Renal cortex interstitium (tissue), 11 donors: Measurements from ENCODE around the gene MRPS18B. TPM values are rescaled to one million over a fixed set of nuclear protein-coding genes. Genes with fewer than 3 reads are reported as not detected.

Source experiments
- DNase-seq, 11 donors: peaks; one replicate each; pipeline ENCODE4 v3.0.0-alpha.2; 2013; ENCODE audit warnings: low read depth in 9 of 11, low spot score in 4 of 11; ENCODE audit errors: extremely low read depth in 1 of 11
- polyA plus RNA-seq, 3 donors: library from polyadenylated mRNA; unstranded; fragments of 120-200 nt; gene quantifications; one replicate each; pipeline ENCODE4 v1.2.1, GENCODE V29; 2013; ENCODE audit not compliant: insufficient read length in 3 of 3

MRPS18B gene
- polyA plus RNA-seq, 3 donors: 60.6 to 67.9 (median 62.2) TPM

GRCh38 chr6:30598912-30599624 lies 18.6 kb upstream of the MRPS18B start:
- no peak for DNase-seq

- no peak for DNase-seq
Measured at GRCh38 chr6:30599625-30600324, 17.9 kb upstream of the MRPS18B start.

DNA sequence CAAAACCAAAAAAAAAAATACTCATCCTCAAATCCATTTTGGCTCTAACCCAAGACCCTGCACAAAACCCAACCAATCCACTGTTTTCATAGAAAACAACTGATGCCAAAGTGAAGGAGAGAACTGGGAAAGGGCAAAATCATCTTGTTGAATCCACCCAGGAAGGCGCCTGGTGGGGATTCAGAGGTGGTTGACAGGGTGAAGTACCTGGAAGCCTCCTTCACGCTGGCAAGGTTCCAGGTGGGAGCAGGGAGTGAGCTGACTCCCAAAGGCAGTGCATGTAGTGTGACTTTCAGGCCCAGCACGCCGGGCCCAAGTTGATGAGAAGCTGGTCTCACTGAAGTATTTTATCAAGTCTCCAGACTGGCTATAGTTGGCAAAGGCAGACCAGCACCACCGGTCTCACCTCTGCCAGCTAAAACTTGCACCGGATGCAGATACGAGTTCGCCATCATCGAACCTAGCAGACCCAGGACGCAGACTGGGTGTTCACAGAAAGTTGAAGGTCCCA lies 17.1 kb upstream of the MRPS18B start:
- DNase-seq: no peak

DNA sequence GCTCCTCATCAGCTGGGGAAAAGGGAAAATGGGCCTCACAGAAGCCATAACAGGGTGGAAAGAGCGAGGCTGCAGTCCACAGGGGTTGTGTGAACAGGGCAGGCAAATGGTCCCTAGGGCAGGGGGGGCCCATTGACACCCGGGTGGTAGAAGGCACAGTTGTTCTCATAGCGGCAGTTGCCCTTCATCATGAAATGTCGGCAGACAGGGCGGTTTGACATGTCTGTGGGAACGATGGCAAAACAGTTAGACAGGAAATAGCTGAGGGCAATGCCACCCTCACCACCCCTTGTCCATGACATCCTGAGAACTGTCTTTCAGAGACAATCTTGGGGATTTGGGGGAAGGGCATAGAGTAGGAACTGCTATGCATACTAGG lies 16.2 kb upstream of the MRPS18B start:
- DNase-seq: no peak

DNA sequence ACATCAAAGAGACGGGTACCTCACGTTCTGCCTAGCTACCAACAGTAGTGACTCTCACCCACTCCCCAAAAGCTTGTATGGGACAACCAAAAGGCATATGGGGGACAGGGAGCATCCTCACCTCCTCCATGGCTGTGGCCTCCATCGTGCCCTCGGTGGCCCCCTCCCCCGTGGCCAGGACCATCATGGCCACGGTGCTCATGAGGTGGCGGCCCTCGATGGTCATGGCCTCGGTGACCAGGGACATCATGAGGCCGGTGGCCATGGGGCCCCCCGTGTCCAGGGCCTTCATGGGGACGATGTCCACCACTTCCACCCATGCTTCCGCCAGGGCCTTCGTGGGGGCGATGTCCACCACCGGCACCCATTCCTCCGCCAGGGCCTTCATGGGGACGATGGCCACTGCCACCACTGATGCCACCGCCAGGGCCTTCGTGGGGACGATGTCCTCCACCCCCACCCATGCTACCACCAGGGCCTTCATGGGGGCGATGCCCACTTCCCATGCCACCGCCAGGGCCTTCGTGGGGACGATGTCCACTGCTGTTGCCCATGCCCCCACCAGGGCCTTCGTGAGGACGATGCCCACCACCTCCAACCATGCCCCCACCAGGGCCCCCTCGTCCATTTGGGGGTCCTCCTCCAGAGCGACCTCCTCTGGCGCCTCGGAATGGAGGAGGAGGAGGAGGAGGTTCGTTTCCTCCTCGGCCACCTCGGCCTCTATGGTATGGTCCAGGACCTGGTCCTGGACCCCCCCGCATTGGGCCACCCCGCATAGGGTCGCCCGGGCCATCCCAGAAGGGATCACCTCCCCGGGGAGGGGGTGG lies 15.6 kb upstream of the MRPS18B start:
- no peak for DNase-seq

DNA sequence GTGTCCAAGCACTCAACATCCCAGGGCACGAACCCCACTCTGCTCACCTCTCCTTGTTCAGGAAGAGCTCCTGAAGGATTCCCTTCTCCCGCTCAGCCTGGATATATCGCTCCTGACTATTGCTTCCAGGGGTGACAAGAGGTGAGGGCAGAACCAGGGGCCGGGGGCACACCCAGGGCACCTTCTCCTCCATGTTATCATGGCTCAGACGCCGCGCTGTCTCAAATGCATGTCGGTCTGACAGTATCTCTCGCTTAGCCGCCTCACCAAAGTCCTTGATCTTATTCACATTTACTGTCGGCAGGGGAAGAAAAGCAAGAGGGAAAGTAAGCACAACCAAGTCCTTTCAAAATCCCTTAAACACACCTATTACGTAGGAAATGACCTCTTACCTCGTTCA lies 13.7 kb upstream of the MRPS18B start:
- no peak for DNase-seq

DNA sequence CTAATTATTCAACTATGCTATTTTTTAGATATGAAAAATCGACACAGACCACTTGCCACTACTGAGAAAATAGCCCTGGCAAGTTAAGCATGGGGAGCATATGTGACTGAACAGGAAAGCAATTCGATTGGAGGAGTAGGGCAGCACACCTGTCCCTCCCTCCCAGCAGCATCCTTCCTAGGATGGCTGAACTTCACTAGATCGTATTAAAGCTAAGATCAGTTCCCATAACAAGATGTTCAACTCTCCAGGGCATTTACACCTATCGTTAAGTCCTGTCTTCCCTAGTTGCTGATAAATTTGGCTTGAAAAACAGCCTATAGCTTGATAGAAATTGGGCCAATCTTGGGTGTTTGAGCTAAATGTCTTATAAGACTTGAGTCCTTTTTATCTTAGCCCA lies 7.6 kb upstream of the MRPS18B start:
- DNase-seq: no peak

DNA sequence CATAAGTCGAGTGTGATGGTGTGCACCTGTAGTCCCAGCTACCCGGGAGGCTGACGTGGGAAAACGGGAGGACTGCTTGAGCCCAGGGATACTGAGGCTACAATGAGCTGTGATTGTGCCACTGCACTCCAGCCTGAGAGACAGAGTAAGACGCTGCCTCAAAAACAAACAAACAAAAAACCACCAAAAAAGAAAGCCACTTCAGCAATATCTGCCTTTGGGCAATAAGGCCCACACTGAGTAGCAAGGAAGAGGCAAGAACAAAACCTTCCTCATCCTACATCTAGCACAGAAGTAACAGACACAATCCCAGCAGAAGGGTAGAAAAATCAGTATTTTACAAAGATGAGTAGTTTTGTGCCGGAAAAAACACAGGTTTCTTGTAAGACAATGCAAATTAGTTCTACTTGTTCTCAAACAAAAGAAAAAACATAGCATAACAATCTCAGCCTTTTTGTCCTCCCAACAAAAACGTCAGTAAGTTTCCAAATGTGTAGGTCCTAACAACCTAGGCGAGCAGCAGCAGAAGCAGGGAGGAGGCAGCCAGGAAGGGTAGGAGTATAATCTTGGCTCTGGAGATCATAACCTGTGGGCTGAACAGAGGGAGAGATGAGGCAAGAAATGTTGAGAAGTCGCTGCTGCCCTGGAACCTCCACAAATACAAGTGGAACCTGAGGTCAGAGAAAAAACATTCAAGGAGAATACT lies 6.3 kb upstream of the MRPS18B start:
- DNase-seq: no peak

GRCh38 chr6:30611856-30612194 lies 5.8 kb upstream of the MRPS18B start:
- no peak for DNase-seq

DNA sequence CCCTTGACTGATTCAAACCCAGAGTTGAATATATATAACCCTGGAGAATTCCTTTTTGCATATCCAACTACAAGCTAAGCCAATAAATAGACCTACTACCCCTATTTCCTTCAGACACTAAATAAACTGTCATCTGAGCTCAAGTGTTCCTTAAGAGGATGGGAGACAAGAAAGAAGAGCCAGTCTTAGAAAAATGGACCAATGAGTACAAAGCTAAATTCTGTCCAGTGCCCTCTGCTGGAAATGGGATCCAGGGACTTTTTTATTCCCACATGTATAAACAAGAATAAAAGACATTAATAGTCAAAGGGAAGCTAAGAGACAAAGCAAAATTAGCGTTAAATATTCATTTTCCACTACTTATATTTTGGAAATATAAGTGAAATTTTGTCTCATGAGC lies 5.4 kb upstream of the MRPS18B start:
- no peak for DNase-seq

DNA sequence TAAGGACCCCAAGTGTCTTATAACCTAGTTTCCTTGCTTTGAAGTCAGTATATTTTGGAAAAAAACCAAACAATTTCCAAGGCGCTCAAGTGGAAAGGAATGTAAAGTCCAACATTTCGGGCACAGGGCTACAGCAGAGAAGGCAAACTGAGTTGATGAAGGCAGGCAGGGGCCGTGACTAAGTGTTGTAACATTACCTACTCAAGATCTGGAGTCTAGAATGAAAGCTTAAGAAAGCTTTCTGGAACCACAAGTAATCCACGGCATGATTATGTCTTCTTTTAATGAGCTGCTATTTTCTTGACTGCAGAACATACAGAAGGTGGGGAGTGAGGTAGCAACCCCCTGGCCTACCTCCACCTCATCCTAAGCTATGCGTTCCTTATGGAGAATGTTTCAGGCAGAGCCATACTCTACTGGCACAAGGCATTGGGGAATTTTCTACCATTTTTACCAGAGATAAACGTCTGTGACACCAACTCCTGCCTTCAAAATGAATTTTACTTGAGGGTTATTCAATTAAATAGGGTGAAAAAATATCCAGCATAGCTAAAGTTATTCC lies 4.9 kb upstream of the MRPS18B start:
- peak in 1 of 11 donors; percentile 67 for DNase-seq

DNA sequence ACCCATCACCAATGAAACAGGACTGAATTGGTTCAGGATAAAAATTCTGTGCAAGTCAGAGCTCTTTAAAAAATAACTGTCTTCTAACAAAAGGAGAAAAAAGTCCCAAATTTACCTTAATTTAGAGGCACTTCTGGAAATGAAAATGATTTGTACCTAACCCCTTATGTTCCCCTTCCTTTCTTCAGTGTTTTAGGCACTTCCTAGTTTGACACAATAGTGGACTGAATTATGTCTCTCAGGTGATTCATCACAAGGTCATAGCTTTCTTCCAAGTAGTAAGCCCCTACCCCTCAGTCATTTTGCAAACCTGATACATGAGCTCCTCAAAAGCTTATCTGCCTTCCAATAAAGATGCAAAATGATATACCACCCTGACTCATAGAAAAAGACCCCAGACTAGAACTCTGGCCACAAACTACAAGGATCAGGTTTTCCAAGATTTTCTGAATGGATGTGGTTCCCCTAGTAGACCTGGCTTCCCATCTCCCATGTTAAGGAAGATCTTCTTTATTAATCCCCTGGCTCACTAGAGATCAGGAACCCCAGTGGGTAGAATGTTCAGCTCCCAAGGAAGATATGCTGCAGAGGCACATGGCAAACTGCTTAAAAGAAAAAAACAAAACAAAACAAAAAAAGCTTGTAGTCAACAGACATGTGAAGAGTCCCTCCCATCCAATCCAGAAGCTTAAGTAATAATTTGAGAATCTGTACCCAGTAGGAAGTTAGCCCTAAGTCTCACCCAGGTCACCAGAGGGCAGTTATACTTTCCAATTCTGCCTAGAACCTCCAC lies 4.2 kb upstream of the MRPS18B start:
- DNase-seq: no peak

- no peak for DNase-seq
Measured at GRCh38 chr6:30614044-30614842, 3.4 kb upstream of the MRPS18B start.

DNA sequence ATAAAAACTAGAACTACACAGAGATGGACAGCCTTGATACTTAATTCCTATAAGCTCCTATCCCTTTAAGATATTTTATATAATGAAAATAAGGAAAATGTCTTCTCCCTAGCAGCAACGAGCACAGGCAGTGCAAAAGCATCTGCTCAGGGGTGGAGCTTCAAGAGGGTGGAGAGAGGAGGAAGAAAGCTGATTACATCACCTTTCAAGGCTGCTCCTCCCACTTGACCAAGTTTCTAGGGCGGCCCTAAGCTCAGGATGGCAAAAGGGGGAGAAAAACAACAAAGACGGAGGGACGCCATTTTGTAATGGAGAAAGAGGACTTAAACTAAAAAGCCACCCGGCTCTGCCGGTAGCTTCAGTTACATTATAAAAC lies 2.8 kb upstream of the MRPS18B start:
- DNase-seq: peak; percentile 89 to 99 (median 97)

DNA sequence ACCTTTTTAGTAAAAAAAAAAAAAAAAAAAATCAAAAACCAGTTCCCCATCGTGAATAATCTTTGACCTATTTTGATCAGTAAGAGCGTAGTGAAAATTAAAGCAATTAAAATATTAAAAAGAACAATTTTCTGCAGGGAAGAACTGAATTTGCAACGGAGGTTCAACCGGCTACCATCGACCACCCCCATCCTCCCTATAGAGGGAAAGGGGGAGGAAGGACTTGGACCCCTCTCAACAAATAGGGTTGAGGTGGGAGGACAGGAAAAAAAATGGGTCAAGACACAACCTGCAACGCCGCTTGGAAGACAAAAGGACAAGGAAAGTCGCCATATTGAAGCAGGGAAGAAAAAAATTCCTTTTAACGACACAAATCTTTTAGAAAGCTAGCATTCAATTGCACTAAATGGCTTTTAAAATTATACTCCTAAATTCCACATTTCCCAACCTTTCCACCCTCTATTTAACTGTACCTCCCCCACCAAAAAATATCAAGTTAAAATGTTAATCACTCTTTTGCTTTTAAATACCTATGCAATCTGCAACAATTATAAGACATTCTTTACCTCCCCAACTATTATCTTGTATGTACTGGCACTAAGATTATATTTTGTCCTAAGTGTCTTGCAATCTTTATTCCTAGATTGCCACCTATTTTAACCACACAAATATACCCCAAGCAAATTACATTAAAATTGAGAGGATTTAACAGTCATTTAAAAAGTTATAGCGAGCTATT lies 2.3 kb upstream of the MRPS18B start:
- DNase-seq: peak in 8 of 11 donors; percentile 61 to 84 (median 72)

GRCh38 chr6:30615958-30616810 lies 1.5 kb upstream of the MRPS18B start:
- DNase-seq: peak in 2 of 11 donors; percentile 50 to 64
